ENCODE data around the gene AP3B2. TPM values are rescaled to one million over a fixed set of nuclear protein-coding genes. Genes with fewer than 3 reads are reported as not detected.
"Not testable (repeated sequence)": the region's sequence is repeated elsewhere in the genome, so short reads cannot be mapped to it uniquely, and the experiment has no call there.

AP3B2 gene
- total RNA-seq, 4 donors from 2014 or later, result 1.2 to 10.4 (median 1.6) TPM; not detected in 1

DNA sequence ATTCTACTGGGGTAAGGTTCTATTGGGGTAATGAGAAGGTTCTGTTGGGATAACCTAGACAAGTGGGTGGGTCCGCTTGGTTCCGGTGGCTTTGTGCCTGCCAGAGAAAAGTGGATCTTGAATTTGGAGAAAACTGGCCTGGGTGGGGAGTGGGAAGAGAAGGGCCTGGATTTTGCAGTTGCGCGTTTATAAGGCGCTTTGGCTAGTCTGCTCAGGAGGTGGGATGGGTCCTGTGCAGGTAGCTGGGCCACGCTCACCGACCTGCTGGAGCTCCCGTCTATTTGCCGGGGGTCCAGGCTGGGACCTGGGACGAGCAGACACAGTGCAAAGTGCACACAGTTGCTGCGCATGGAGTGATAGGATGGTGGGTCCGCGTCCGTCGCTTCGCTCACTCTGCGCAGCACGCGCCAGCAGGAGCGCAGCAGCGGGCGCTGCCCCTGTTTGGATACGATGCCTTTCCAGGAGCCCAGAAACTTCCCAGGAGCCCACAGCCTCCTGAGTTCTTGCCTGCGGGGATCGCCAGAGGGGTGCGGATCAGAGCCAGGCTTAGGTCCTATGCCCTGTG lies 1.3 kb upstream of the AP3B2 start:
- peaks cover 0 to 11% (median 5%) of the 10 kb centered on the region in 4 donors for H3K4me1 ChIP-seq
- DNase-seq, result no peak
- no peak overlapping the region for H3K27ac ChIP-seq
- H3K27me3 ChIP-seq, result no peaks in the 10 kb centered on the region
- H3K9me3 ChIP-seq, result no peaks in the 10 kb centered on the region
- H3K4me3 ChIP-seq, result no peak overlapping the region
- no peaks in the 10 kb centered on the region for H3K36me3 ChIP-seq
- no peak for TF ChIP-seq POLR2A (IDR thresholded peaks at IDR 0.05)
- no peak for TF ChIP-seq CTCF (IDR thresholded peaks at IDR 0.05)

GRCh38 chr15:82710208-82710555 lies 507 bp upstream of the AP3B2 start:
- H3K27me3 ChIP-seq, result no peaks in the 10 kb centered on the region
- no peak for DNase-seq
- H3K9me3 ChIP-seq, result no peaks in the 10 kb centered on the region
- no peaks in the 10 kb centered on the region for H3K36me3 ChIP-seq
- H3K4me3 ChIP-seq, result peak overlapping the region; percentile 51 to 98 (median 66)
- H3K27ac ChIP-seq, result peak overlapping the region in 1 of 4 donors; percentile 25
- TF ChIP-seq CTCF (IDR thresholded peaks at IDR 0.05), result no peak
- TF ChIP-seq POLR2A (IDR thresholded peaks at IDR 0.05), result no peak
- H3K4me1 ChIP-seq, result peaks cover 0 to 11% (median 5%) of the 10 kb centered on the region in 4 donors

- H3K36me3 ChIP-seq, result no peaks in the 10 kb centered on the region
- H3K9me3 ChIP-seq, result no peaks in the 10 kb centered on the region
- H3K27ac ChIP-seq, result peak overlapping the region in 1 of 4 donors; percentile 25
- DNase-seq, result no peak
- H3K4me3 ChIP-seq, result peak overlapping the region; percentile 51 to 98 (median 66)
- no peak for TF ChIP-seq CTCF (IDR thresholded peaks at IDR 0.05)
- no peak for TF ChIP-seq POLR2A (IDR thresholded peaks at IDR 0.05)
- H3K27me3 ChIP-seq, result no peaks in the 10 kb centered on the region
- peaks cover 0 to 11% (median 5%) of the 10 kb centered on the region in 4 donors for H3K4me1 ChIP-seq
These were observed 624 bp downstream of the AP3B2 start for GRCh38 chr15:82709081-82709420.

DNA sequence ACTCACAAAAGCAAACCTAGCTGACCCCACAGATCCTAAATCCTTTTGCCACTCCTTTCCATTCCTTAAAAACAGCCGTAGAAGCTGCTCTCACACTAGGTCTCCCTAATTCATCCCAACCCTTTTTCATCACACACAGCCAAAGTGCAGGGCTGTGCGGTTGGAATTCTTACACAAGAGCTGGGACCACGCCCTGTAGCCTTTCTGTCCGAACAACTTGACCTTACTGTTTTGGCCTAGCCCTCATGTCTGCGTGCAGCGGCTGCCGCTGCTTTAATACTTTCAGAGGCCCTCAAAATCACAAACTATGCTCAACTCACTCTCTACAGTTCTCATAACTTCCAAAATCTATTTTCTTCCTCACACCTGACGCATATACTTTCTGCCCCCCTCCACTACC lies 3.8 kb downstream of the AP3B2 start:
- not testable (repeated sequence) for H3K27ac ChIP-seq

DNA sequence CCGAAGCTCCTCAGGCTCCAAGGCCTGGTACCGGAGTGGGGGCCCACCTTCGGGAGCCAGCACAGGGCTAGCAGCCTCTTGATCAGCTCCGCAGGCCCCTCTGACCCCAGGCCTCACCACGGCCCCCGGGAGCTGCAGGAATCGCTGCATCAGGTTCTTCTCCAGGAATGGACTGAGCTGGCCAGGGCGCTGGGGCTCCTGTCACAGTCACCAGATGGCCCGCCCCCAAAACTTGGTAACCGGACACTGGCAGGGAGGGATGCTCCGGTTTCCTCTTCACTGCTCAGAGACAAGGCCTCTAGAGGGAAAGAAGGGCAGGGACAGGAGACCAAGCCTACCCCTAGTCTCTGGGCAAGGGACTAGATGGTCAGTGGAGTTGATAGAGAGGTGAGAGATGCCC lies 9.9 kb downstream of the AP3B2 start:
- no peak overlapping the region for H3K27ac ChIP-seq
- H3K36me3 ChIP-seq, result no peaks in the 10 kb centered on the region
- no peaks in the 10 kb centered on the region for H3K4me1 ChIP-seq
- H3K9me3 ChIP-seq, result no peaks in the 10 kb centered on the region
- DNase-seq, result peak in 1 of 3 donors; percentile 36
- no peaks in the 10 kb centered on the region for H3K27me3 ChIP-seq
- TF ChIP-seq CTCF (IDR thresholded peaks at IDR 0.05) (no peak), POLR2A (IDR thresholded peaks at IDR 0.05) (no peak)
- no peak overlapping the region for H3K4me3 ChIP-seq

More for the DNA sequence above, 3.8 kb downstream of the AP3B2 start:
- DNase-seq, H3K36me3 ChIP-seq, H3K27me3 ChIP-seq, H3K4me3 ChIP-seq, H3K9me3 ChIP-seq: not testable (repeated sequence)
- H3K4me1 ChIP-seq, result peaks cover 0 to 11% (median 5%) of the 10 kb centered on the region in 4 donors

DNA sequence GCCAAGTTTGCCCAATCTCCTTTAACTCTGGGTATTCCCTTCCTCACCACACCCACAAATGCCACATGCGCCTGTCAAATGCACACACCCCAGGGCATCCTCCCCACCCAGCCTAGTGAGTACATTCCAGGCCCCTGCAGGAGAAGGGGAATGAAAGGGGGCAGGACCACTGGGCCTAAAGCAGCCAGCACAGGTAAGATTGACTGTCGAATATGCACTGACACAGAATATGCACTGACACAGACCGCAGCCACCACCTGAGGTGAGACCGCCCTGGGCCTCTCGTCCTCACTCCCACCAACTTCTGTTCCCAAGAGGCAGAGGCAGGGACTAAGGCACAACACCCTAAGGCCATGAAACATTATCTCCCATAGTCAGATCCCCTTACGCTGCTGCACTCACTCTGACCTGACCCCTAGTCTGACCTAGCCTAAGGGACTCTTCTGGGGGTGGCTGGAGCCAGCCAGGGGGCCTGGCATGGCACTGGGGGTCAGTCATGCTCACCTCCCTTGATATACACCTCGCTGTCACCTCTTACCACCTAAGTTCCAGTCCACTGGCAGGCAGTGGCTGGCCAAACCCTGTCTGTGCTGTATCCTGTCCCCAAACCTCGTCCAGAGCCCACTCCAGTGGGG lies 10.8 kb downstream of the AP3B2 start:
- TF ChIP-seq POLR2A (IDR thresholded peaks at IDR 0.05) (no peak), CTCF (IDR thresholded peaks at IDR 0.05) (no peak)
- Histone ChIP-seq H3K4me1 (no peaks in the 10 kb centered on the region), H3K4me3 (no peak overlapping the region), H3K27me3 (no peaks in the 10 kb centered on the region), H3K27ac (no peak overlapping the region), H3K36me3 (no peaks in the 10 kb centered on the region), H3K9me3 (no peaks in the 10 kb centered on the region)
- DNase-seq, result peak in 1 of 3 donors; percentile 22
